ENCODE data around the gene TMEM182.

GRCh38 chr2:102770506-102770905, 8.7 kb downstream of the TMEM182 start:
- TF ChIP-seq, protein P1, sequence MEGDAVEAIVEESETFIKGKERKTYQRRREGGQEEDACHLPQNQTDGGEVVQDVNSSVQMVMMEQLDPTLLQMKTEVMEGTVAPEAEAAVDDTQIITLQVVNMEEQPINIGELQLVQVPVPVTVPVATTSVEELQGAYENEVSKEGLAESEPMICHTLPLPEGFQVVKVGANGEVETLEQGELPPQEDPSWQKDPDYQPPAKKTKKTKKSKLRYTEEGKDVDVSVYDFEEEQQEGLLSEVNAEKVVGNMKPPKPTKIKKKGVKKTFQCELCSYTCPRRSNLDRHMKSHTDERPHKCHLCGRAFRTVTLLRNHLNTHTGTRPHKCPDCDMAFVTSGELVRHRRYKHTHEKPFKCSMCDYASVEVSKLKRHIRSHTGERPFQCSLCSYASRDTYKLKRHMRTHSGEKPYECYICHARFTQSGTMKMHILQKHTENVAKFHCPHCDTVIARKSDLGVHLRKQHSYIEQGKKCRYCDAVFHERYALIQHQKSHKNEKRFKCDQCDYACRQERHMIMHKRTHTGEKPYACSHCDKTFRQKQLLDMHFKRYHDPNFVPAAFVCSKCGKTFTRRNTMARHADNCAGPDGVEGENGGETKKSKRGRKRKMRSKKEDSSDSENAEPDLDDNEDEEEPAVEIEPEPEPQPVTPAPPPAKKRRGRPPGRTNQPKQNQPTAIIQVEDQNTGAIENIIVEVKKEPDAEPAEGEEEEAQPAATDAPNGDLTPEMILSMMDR (IDR thresholded peaks at IDR 0.05) = no peak
- no peak for TF ChIP-seq POLR2A (IDR thresholded peaks at IDR 0.05; ENCODE audit: low read depth)

Data from esophagus muscularis mucosa (tissue), 3 donors.